ENCODE results near the gene MAP4K2.

Gene MAP4K2

GRCh38 chr11:64754124-64754918 is 48.7 kb downstream of the MAP4K2 start:
- no peak for DNase-seq (ENCODE audit: low read depth)

GRCh38 chr11:64753380-64754123 is 49.5 kb downstream of the MAP4K2 start:
- DNase-seq (ENCODE audit: low read depth), result no peak

GRCh38 chr11:64753019-64753379 is 50.0 kb downstream of the MAP4K2 start:
- no peak for DNase-seq (ENCODE audit: low read depth)

- DNase-seq (ENCODE audit: low read depth), result no peak
Measured at GRCh38 chr11:64752175-64752970, 50.6 kb downstream of the MAP4K2 start.

GRCh38 chr11:64751580-64751979 is 51.4 kb downstream of the MAP4K2 start:
- no peak for DNase-seq (ENCODE audit: low read depth)

GRCh38 chr11:64751136-64751535 is 51.9 kb downstream of the MAP4K2 start:
- DNase-seq (ENCODE audit: low read depth), result no peak

GRCh38 chr11:64750361-64751054 is 52.5 kb downstream of the MAP4K2 start:
- no peak for DNase-seq (ENCODE audit: low read depth)

- DNase-seq (ENCODE audit: low read depth), result peak; percentile 54
Measured at GRCh38 chr11:64747961-64748665, 54.9 kb downstream of the MAP4K2 start.

- no peak for DNase-seq (ENCODE audit: low read depth)
Measured at GRCh38 chr11:64746486-64746885, 56.5 kb downstream of the MAP4K2 start.

- DNase-seq (ENCODE audit: low read depth), result peak; percentile 80
Measured at GRCh38 chr11:64745521-64746328, 57.3 kb downstream of the MAP4K2 start.

- no peak for DNase-seq (ENCODE audit: low read depth)
Measured at GRCh38 chr11:64745189-64745520, 57.9 kb downstream of the MAP4K2 start.

- DNase-seq (ENCODE audit: low read depth), result no peak
Measured at GRCh38 chr11:64744544-64745188, 58.3 kb downstream of the MAP4K2 start.

GRCh38 chr11:64743591-64744543 is 59.1 kb downstream of the MAP4K2 start, which contains the start of gene RASGRP2:
Gene RASGRP2 (minus strand): TSS chr11:64744142. CDS start chr11:64742866, 1,276 bp downstream.
- peak; percentile 40 for DNase-seq (ENCODE audit: low read depth)

GRCh38 chr11:64742889-64743590 is 60.0 kb downstream of the MAP4K2 start:
- DNase-seq (ENCODE audit: low read depth), result peak; percentile 30

GRCh38 chr11:64742087-64742888 is 60.7 kb downstream of the MAP4K2 start:
- peak; percentile 21 for DNase-seq (ENCODE audit: low read depth)

GRCh38 chr11:64741375-64742086 is 61.5 kb downstream of the MAP4K2 start:
- DNase-seq (ENCODE audit: low read depth), result no peak

- no peak for DNase-seq (ENCODE audit: low read depth)
Measured at GRCh38 chr11:64739871-64740270, 63.1 kb downstream of the MAP4K2 start.

Measured in iris pigment epithelial cell (primary cell).